ENCODE data around the gene FHAD1.

GRCh38 chr1:15410884-15411245 is 163.8 kb downstream of the FHAD1 start:
- no peak for TF ChIP-seq POLR2A (IDR thresholded peaks at IDR 0.05)
- no peak for TF ChIP-seq CTCF (IDR thresholded peaks at IDR 0.05)

Measured in thyroid gland (tissue), 4 donors.